ENCODE results near the gene SSR2. TPM values are rescaled to one million over a fixed set of nuclear protein-coding genes. Genes with fewer than 3 reads are reported as not detected.

Gene SSR2
- total RNA-seq, 2 experiments from 2014 or later, result 147 to 153 TPM

GRCh38 chr1:156024801-156025200, 4.0 kb upstream of the SSR2 start:
- Histone ChIP-seq H3K4me2 (ENCODE audit: low read length) (no peak overlapping the region), H3K9me2 (ENCODE audit: insufficient read depth, low read length) (no peaks in the 10 kb centered on the region), H2AFZ (ENCODE audit: low read length) (no peak overlapping the region), H4K20me1 (ENCODE audit: insufficient read depth, low read length) (no peaks in the 10 kb centered on the region), H3K79me2 (ENCODE audit: insufficient read depth, low read depth, low read length) (peaks cover 6% of the 10 kb centered on the region; the same call in 1 of the 2 replicates), H3K4me3 (ENCODE audit: low read depth, low read length, poor library complexity, severe bottlenecking) (no peak overlapping the region), H3K4me1 (ENCODE audit: insufficient read depth, low read length, poor library complexity, severe bottlenecking) (peaks cover 9% of the 10 kb centered on the region), H3K27ac (ENCODE audit: low read depth, low read length, poor library complexity, severe bottlenecking) (no peak overlapping the region), H3K36me3 (ENCODE audit: insufficient read depth, low read length) (no peaks in the 10 kb centered on the region), H3K9me3 (ENCODE audit: low read length) (no peaks in the 10 kb centered on the region)
- TF ChIP-seq EZH2phosphoT487 (IDR thresholded peaks at IDR 0.05; ENCODE audit: borderline replicate concordance, low read depth, low read length) (no peak), CTCF (conservative IDR thresholded peaks at IDR 0.05; ENCODE audit: low read length) (no peak)
- DNase-seq (ENCODE audit: low spot score), result no peak
- POLR2A ChIA-PET, result no interaction called here
- no TSS peak for BruUV-seq (replicated peaks)
- CTCF ChIA-PET (ENCODE audit: unreplicated experiment), result no interaction called here
- intact Hi-C loops (cut with micrococcal nuclease; ENCODE audit: unreplicated experiment), result no loop called here

GRCh38 chr1:156021954-156022353, 1.2 kb upstream of the SSR2 start:
- no peaks in the 10 kb centered on the region for H4K20me1 ChIP-seq (ENCODE audit: insufficient read depth, low read length)
- no peaks in the 10 kb centered on the region for H3K9me3 ChIP-seq (ENCODE audit: low read length)
- no peak for DNase-seq (ENCODE audit: low spot score)
- intact Hi-C loops (cut with micrococcal nuclease; ENCODE audit: unreplicated experiment), result loop anchor here (2.0 kb wide), 1 partner anchor 33 kb away; the partner anchor contains the start of gene LAMTOR2
- peaks cover 11% of the 10 kb centered on the region for H3K4me1 ChIP-seq (ENCODE audit: insufficient read depth, low read length, poor library complexity, severe bottlenecking)
- no peak overlapping the region for H3K27ac ChIP-seq (ENCODE audit: low read depth, low read length, poor library complexity, severe bottlenecking)
- no TSS peak for BruUV-seq (replicated peaks)
- CTCF ChIA-PET (ENCODE audit: unreplicated experiment), result no interaction called here
- peaks cover 28% of the 10 kb centered on the region for H3K36me3 ChIP-seq (ENCODE audit: insufficient read depth, low read length)
- no peaks in the 10 kb centered on the region for H3K9me2 ChIP-seq (ENCODE audit: insufficient read depth, low read length)
- POLR2A ChIA-PET, result interaction anchor here (1.2 to 2.3 kb wide), 2 partner anchors 9 to 18 kb away, joined by 5 read pairs; no protein-coding TSS in a partner anchor
- H3K79me2 ChIP-seq (ENCODE audit: insufficient read depth, low read depth, low read length), result peaks cover 16% of the 10 kb centered on the region; the same call in 1 of the 2 replicates
- TF ChIP-seq CTCF (conservative IDR thresholded peaks at IDR 0.05; ENCODE audit: low read length), result no peak
- TF ChIP-seq EZH2phosphoT487 (IDR thresholded peaks at IDR 0.05; ENCODE audit: borderline replicate concordance, low read depth, low read length), result no peak
- no peak overlapping the region for H2AFZ ChIP-seq (ENCODE audit: low read length)
- no peak overlapping the region for H3K4me2 ChIP-seq (ENCODE audit: low read length)
- no peak overlapping the region for H3K4me3 ChIP-seq (ENCODE audit: low read depth, low read length, poor library complexity, severe bottlenecking)

- Histone ChIP-seq H3K9me2 (ENCODE audit: insufficient read depth, low read length) (no peaks in the 10 kb centered on the region), H3K4me1 (ENCODE audit: insufficient read depth, low read length, poor library complexity, severe bottlenecking) (peaks cover 11% of the 10 kb centered on the region), H2AFZ (ENCODE audit: low read length) (peak overlapping the region; percentile 99), H4K20me1 (ENCODE audit: insufficient read depth, low read length) (no peaks in the 10 kb centered on the region), H3K4me2 (ENCODE audit: low read length) (peak overlapping the region; percentile 73), H3K79me2 (ENCODE audit: insufficient read depth, low read depth, low read length) (peaks cover 16% of the 10 kb centered on the region; the same call in 1 of the 2 replicates), H3K4me3 (ENCODE audit: low read depth, low read length, poor library complexity, severe bottlenecking) (peak overlapping the region; percentile 80), H3K9me3 (ENCODE audit: low read length) (no peaks in the 10 kb centered on the region), H3K27ac (ENCODE audit: low read depth, low read length, poor library complexity, severe bottlenecking) (no peak overlapping the region), H3K36me3 (ENCODE audit: insufficient read depth, low read length) (peaks cover 37% of the 10 kb centered on the region)
- POLR2A ChIA-PET, result interaction anchor here (0.7 to 2.3 kb wide), 5 partner anchors 10 to 105 kb away, joined by 3 to 5 read pairs (median 4); no protein-coding TSS in a partner anchor
- intact Hi-C loops (cut with micrococcal nuclease; ENCODE audit: unreplicated experiment), result loop anchor here (2.0 kb wide), 1 partner anchor 34 kb away; the partner anchor contains the start of gene LAMTOR2
- no peak for TF ChIP-seq CTCF (conservative IDR thresholded peaks at IDR 0.05; ENCODE audit: low read length)
- no peak for TF ChIP-seq EZH2phosphoT487 (IDR thresholded peaks at IDR 0.05; ENCODE audit: borderline replicate concordance, low read depth, low read length)
- BruUV-seq (replicated peaks), result no TSS peak
- no peak for DNase-seq (ENCODE audit: low spot score)
- CTCF ChIA-PET (ENCODE audit: unreplicated experiment), result interaction anchor here (0.7 to 1.1 kb wide), 2 partner anchors 32 to 204 kb away, joined by 3 to 4 read pairs; no protein-coding TSS in a partner anchor
Measured at GRCh38 chr1:156021093-156021428, 310 bp upstream of the SSR2 start.

All from OCI-LY7 (cell line).